Sigmoid colon (tissue), 7 donors: ENCODE data around the gene BIK. TPM values are rescaled to one million over a fixed set of nuclear protein-coding genes. Genes with fewer than 3 reads are reported as not detected.

ENCODE experiments used
- DNase-seq: peaks from one replicate; pipeline ENCODE4 v3.0.0-alpha.2; 2019
- H3K27ac ChIP-seq, 4 donors: fragments of 200-600 bp; sonication (generic); one replicate each; pipeline ENCODE4 v1.5.1; 2016 to 2019; ENCODE audit warnings: mild to moderate bottlenecking in 1 of 4
- H3K27me3 ChIP-seq, 3 donors: fragments of 200-600 bp; sonication (generic); one replicate each; pipeline ENCODE4 v1.5.1; 2019; ENCODE audit warnings: mild to moderate bottlenecking in 1 of 3
- H3K36me3 ChIP-seq, 4 donors: fragments of 200-600 bp; sonication (generic); one replicate each; pipeline ENCODE4 v1.5.1; 2016 to 2019
- H3K4me1 ChIP-seq, 4 donors: fragments of 200-600 bp; sonication (generic); one replicate each; pipeline ENCODE4 v1.5.1; 2017 to 2019
- H3K4me3 ChIP-seq, 4 donors: fragments of 200-600 bp; sonication (generic); one replicate each; pipeline ENCODE4 v1.5.1; 2017 to 2019; ENCODE audit warnings: mild to moderate bottlenecking in 2 of 4, moderate library complexity in 1 of 4
- H3K9me3 ChIP-seq, 4 donors: fragments of 200-600 bp in 3 of 4; sonication (generic) in 3 of 4; one replicate each; pipeline versions ENCODE4 v1.5.1 to v1.6.1; 2013 to 2019
- CTCF ChIP-seq, 4 experiments: fragments of 450-650 bp in 3 of 4; fragments of 200-600 bp in 1 of 4; IDR thresholded peaks; one replicate each; pipeline ENCODE4 v1.5.1; 2016 to 2019; ENCODE audit warnings: antibody characterized with exemption in 4 of 4, mild to moderate bottlenecking in 3 of 4, moderate library complexity in 2 of 4
- EP300 ChIP-seq, 4 donors: sonication (generic); formaldehyde crosslinking; IDR thresholded peaks; one replicate each; pipeline ENCODE4 v1.6.1; 2017; ENCODE audit warnings: antibody characterized with exemption in 4 of 4
- POLR2A ChIP-seq, 2 donors: fragments of 450-650 bp; IDR thresholded peaks; one replicate each; pipeline ENCODE4 v1.6.1; 2016; ENCODE audit warnings: antibody characterized with exemption in 2 of 2, mild to moderate bottlenecking in 2 of 2, moderate library complexity in 2 of 2
- POLR2AphosphoS5 ChIP-seq, 4 donors: sonication (generic); formaldehyde crosslinking; IDR thresholded peaks; one replicate each; pipeline ENCODE4 v1.6.1; 2017; ENCODE audit warnings: antibody characterized with exemption in 4 of 4
- WGBS, 2 donors: extraction: QIAGEN DNeasy Blood & Tissue Kit; methylation state at CpG; one replicate each; pipeline ENCODE4 v1.1.7; 2013; 5-methylcytosine and 5-hydroxymethylcytosine counted together
- intact Hi-C: fragments of 100-400 bp; cut with DNase I; formaldehyde crosslinking; loops from one replicate; pipeline ENCODE4 v1.15.1; 2023
- polyA plus RNA-seq, 3 donors: library from polyadenylated mRNA; stranded (reverse); fragments of 200-250 nt; gene quantifications; one replicate each; pipeline ENCODE4 v1.2.3, GENCODE V29; 2013
- total RNA-seq, 4 donors: library from RNA; depleted of rRNA; stranded (reverse); fragments of >200 nt; gene quantifications; one replicate each; pipeline ENCODE4 v1.1.0, GENCODE V29; 2016
- donor health status: healthy with polysubstance abuse.
- donor health status: Bipolar disorder and iron deficiency.
- donor health status: healthy.

BIK gene
- total and polyA plus RNA-seq, 7 donors: 29.6 to 39.1 (median 35.4) TPM; not detected in 4

- no peak overlapping the region for H3K4me3 ChIP-seq
- TF ChIP-seq POLR2A (IDR thresholded peaks at IDR 0.05) (no peak), EP300 (IDR thresholded peaks at IDR 0.05) (no peak), CTCF (IDR thresholded peaks at IDR 0.05) (no peak), POLR2AphosphoS5 (IDR thresholded peaks at IDR 0.05) (no peak)
- peaks cover 17 to 90% (median 29%) of the 10 kb centered on the region in 4 donors for H3K36me3 ChIP-seq
- no peak for DNase-seq
- no peaks in the 10 kb centered on the region for H3K4me1 ChIP-seq
- no peaks in the 10 kb centered on the region for H3K27me3 ChIP-seq
- intact Hi-C loops: no loop called here
- no peaks in the 10 kb centered on the region for H3K9me3 ChIP-seq
- H3K27ac ChIP-seq: peak overlapping the region in 1 of 4 donors; percentile 22
- 22 to 66% methylated on average over 14 of the region's 14 CpGs for WGBS, 2 donors
Measured at GRCh38 chr22:43171019-43171491, 60.5 kb downstream of the BIK start.

- TF ChIP-seq POLR2AphosphoS5 (IDR thresholded peaks at IDR 0.05): no peak
- no peak for TF ChIP-seq EP300 (IDR thresholded peaks at IDR 0.05)
- peak in 1 of 2 donors; percentile 21 for TF ChIP-seq POLR2A (IDR thresholded peaks at IDR 0.05)
- Histone ChIP-seq H3K4me3 (no peak overlapping the region), H3K36me3 (peaks cover 17 to 92% (median 29%) of the 10 kb centered on the region in 4 donors), H3K9me3 (no peaks in the 10 kb centered on the region), H3K4me1 (no peaks in the 10 kb centered on the region), H3K27ac (peak overlapping the region in 1 of 4 donors; percentile 22), H3K27me3 (no peaks in the 10 kb centered on the region)
- 31 to 75% methylated on average over 12 of the region's 12 CpGs for WGBS, 2 donors
- DNase-seq: no peak
- intact Hi-C loops: no loop called here
Measured at GRCh38 chr22:43171607-43172006, 61.1 kb downstream of the BIK start.

GRCh38 chr22:43172191-43172590, 61.6 kb downstream of the BIK start:
- no peak overlapping the region for H3K27ac ChIP-seq
- WGBS, 2 donors: 97% methylated on average over 19 of the region's 19 CpGs

GRCh38 chr22:43173566-43173965, 63.0 kb downstream of the BIK start:
- WGBS, 2 donors: 96 to 97% methylated on average over 9 of the region's 9 CpGs
- TF ChIP-seq POLR2A (IDR thresholded peaks at IDR 0.05): no peak
- no peak for TF ChIP-seq EP300 (IDR thresholded peaks at IDR 0.05)
- TF ChIP-seq CTCF (IDR thresholded peaks at IDR 0.05): no peak
- no peak for TF ChIP-seq POLR2AphosphoS5 (IDR thresholded peaks at IDR 0.05)
- Histone ChIP-seq H3K27me3 (no peaks in the 10 kb centered on the region), H3K27ac (no peak overlapping the region), H3K4me3 (no peak overlapping the region), H3K9me3 (no peaks in the 10 kb centered on the region), H3K36me3 (peaks cover 17 to 89% (median 30%) of the 10 kb centered on the region in 4 donors), H3K4me1 (no peaks in the 10 kb centered on the region)
- intact Hi-C loops: no loop called here
- DNase-seq: no peak

More at GRCh38 chr22:43172191-43172590, 61.6 kb downstream of the BIK start:
- H3K4me3 ChIP-seq: no peak overlapping the region
- intact Hi-C loops: no loop called here
- DNase-seq: no peak
- no peaks in the 10 kb centered on the region for H3K9me3 ChIP-seq
- no peaks in the 10 kb centered on the region for H3K4me1 ChIP-seq
- TF ChIP-seq POLR2A (IDR thresholded peaks at IDR 0.05) (no peak), POLR2AphosphoS5 (IDR thresholded peaks at IDR 0.05) (no peak), CTCF (IDR thresholded peaks at IDR 0.05) (no peak), EP300 (IDR thresholded peaks at IDR 0.05) (no peak)
- H3K36me3 ChIP-seq: peaks cover 17 to 89% (median 29%) of the 10 kb centered on the region in 4 donors
- no peaks in the 10 kb centered on the region for H3K27me3 ChIP-seq

- H3K27me3 ChIP-seq: no peaks in the 10 kb centered on the region
- 94 to 96% methylated on average over 39 of the region's 39 CpGs for WGBS, 2 donors
- no peak overlapping the region for H3K4me3 ChIP-seq
- no peak for TF ChIP-seq EP300 (IDR thresholded peaks at IDR 0.05)
- no peak for TF ChIP-seq POLR2A (IDR thresholded peaks at IDR 0.05)
- TF ChIP-seq CTCF (IDR thresholded peaks at IDR 0.05): no peak
- TF ChIP-seq POLR2AphosphoS5 (IDR thresholded peaks at IDR 0.05): no peak
- DNase-seq: no peak
- intact Hi-C loops: no loop called here
- no peaks in the 10 kb centered on the region for H3K4me1 ChIP-seq
- no peaks in the 10 kb centered on the region for H3K9me3 ChIP-seq
- H3K27ac ChIP-seq: no peak overlapping the region
- peaks cover 17 to 91% (median 35%) of the 10 kb centered on the region in 4 donors for H3K36me3 ChIP-seq
Measured at GRCh38 chr22:43173976-43174720, 63.6 kb downstream of the BIK start.
